ENCODE data around the gene CA12. TPM values are rescaled to one million over a fixed set of nuclear protein-coding genes. Genes with fewer than 3 reads are reported as not detected.

The CA12 gene
- total RNA-seq, 2 experiments from 2014 or later = 0.20 TPM; not detected in 1

DNA sequence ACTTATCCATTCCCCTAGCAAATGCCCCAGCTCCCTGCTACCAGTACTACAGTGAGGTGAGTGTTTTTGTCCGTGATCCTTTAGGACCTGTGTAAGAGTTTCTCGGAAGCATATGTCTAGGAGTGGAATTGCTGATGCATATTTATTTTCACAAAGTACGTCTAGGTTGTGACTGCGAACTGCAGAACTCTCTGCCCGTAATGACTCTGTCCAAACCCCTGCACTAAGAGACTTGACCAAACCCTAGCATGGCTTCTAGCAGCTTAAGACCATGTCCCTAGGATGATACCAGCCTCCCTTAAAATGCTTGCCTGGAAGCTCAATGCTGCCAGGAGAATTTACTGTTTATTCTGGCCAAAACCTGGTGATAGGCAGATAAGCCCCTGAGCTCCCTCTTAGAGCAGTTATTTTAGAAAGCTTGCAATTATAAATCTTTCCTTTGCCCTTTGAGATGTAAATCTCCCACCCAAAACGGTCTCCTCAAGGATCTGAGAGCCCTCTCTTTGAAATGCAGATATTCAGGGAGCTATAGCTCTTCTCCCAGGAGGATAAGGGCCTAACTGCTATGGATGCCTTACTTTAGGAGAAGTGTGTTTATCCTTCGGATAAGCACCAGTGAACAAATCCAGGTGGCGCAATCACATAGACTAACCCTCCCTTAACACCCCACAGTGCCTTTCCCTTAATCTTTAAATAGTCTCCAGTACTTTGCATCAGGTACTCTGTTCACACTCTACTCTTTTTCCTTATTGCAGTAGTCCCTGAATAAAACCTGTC lies 14.7 kb upstream of the CA12 start:
- Mint-ChIP-seq H3K4me1 (peaks cover 26% of the 10 kb centered on the region), H3K4me3 (no peak overlapping the region), H3K36me3 (ENCODE audit: low read depth) (no peaks in the 10 kb centered on the region), H3K27me3 (peaks cover 24% of the 10 kb centered on the region), H3K9me3 (no peaks in the 10 kb centered on the region), H3K27ac (no peak overlapping the region)
- DNase-seq = no peak
- ChIA-PET CTCF (no interaction called here), POLR2A (interaction anchor here (1.2 kb wide), 1 partner anchor 91 kb away, joined by 4 read pairs; no protein-coding TSS in a partner anchor)

DNA sequence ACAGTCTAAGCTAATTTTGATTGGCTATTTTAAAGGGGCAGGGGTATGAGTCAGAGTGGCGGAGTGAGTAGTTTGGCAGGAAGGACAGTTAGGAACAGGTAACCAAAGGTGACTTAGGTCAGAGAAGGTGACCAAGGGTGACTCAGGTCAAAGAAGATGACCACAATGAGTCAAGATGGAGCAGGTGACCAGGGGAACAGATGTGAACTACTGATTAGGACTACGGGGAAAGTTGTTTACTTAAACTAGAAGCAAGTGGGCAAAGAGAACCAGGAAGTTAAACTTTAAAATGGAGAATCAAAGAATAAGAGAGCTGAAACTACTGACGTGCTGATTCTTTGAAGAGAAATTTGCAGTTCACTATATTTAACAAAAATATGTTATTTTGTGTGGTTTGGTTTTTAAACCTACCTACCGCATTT lies 14.1 kb upstream of the CA12 start:
- CTCF ChIA-PET = no interaction called here
- H3K27ac Mint-ChIP-seq = no peak overlapping the region
- POLR2A ChIA-PET = interaction anchor here (1.2 kb wide), 1 partner anchor 90 kb away, joined by 4 read pairs; no protein-coding TSS in a partner anchor

DNA sequence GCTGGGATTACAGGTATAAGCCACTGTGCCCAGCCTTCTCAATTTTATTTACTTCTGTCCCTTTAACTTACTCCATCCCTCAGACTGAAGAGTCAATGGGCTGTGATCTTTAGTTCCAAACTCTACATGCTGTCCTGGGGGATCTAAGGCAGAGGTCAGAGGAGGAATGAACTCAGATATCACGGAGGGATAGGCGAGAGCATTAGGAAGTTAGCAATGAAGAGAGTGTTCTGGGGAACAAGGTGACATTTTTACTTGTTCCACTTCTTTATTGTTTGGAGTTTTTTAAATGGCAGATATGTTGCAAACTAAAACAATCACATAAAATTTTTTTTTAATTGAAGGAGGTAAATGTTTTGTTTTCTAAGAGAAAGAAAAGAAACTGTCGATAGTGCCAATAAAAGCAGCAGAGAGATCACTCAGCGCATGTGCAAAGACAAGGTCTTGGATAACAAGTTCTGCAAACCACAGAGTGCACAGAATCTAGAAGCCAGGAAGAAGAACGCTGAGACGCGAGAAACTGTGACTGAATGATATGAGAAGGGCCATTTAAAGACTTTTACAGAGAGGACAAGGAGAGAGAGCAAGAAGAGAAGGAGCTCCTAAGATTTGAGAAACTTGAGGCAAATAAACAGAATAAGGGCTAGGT lies 10.8 kb upstream of the CA12 start:
- CTCF ChIA-PET = no interaction called here
- Mint-ChIP-seq H3K4me3 (no peak overlapping the region), H3K36me3 (ENCODE audit: low read depth) (no peaks in the 10 kb centered on the region), H3K9me3 (no peaks in the 10 kb centered on the region), H3K4me1 (peaks cover 18% of the 10 kb centered on the region), H3K27ac (no peak overlapping the region), H3K27me3 (peaks cover 39% of the 10 kb centered on the region)
- POLR2A ChIA-PET = no interaction called here
- DNase-seq = no peak

More for the DNA sequence above, 14.1 kb upstream of the CA12 start:
- Mint-ChIP-seq H3K4me1 (peaks cover 26% of the 10 kb centered on the region), H3K9me3 (no peaks in the 10 kb centered on the region), H3K36me3 (ENCODE audit: low read depth) (no peaks in the 10 kb centered on the region), H3K4me3 (no peak overlapping the region), H3K27me3 (peaks cover 24% of the 10 kb centered on the region)
- DNase-seq = no peak

DNA sequence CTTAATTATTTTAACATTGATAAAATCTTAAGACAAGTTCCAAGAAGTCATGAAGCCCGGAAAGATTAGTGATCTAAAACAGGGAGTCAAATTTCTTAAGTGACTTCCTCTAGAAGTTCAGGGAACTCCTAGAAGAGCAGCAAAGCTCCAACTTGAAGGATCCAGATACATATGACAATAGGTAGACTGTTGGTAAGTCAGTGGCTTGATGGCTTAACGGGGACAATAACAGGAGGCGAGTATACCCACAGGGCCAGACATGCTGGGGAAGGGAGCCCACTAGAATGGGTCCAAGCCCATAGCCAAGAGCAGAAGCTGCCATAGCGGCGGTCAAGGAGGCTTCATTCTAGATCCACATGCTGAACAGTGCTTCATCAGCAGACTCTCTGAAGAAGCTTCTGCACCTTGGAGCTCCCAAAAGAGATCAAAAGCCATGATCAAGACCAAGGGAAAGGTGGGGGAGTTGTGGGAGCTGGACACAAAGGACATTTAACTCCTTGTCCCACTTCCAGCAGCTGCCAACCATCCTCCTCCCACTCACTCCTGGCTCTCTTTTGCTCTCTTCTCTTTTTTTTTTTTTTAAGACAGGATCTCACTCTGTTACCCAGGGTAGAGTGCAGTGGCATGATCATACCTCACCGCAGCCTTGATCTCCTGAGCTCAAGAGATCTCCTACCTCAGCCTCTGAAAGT lies 10.2 kb upstream of the CA12 start:
- no peak overlapping the region for H3K27ac Mint-ChIP-seq
- no peaks in the 10 kb centered on the region for H3K9me3 Mint-ChIP-seq
- POLR2A ChIA-PET = no interaction called here
- H3K4me3 Mint-ChIP-seq = no peak overlapping the region
- no peak for DNase-seq
- H3K36me3 Mint-ChIP-seq (ENCODE audit: low read depth) = no peaks in the 10 kb centered on the region
- peaks cover 42% of the 10 kb centered on the region for H3K27me3 Mint-ChIP-seq
- CTCF ChIA-PET = no interaction called here
- H3K4me1 Mint-ChIP-seq = peaks cover 12% of the 10 kb centered on the region

DNA sequence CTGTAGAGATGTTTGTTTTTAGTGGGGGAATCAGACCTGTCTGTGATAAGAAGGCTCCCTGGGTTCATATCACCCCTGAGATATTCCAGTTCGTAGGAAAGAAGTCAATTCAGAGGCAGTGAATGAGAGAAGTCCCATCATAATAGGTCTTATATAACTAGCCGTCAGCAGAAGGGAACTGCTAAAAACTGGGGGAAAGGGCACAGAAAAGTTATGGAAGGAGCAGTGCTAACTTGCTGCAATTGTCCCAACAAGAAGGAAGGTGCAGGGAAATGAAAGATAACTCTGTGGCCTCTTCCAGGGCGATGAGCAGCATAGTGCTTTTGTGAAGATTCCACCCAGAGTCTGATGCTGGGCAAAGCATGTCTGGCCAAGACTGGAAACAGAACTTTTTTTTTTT lies 9.0 kb upstream of the CA12 start:
- Mint-ChIP-seq H3K4me1 (peaks cover 8% of the 10 kb centered on the region), H3K27ac (no peak overlapping the region), H3K9me3 (peaks cover 6% of the 10 kb centered on the region), H3K27me3 (peaks cover 49% of the 10 kb centered on the region), H3K4me3 (no peak overlapping the region), H3K36me3 (ENCODE audit: low read depth) (peaks cover 3% of the 10 kb centered on the region)
- no peak for DNase-seq
- ChIA-PET CTCF (no interaction called here), POLR2A (no interaction called here)

DNA sequence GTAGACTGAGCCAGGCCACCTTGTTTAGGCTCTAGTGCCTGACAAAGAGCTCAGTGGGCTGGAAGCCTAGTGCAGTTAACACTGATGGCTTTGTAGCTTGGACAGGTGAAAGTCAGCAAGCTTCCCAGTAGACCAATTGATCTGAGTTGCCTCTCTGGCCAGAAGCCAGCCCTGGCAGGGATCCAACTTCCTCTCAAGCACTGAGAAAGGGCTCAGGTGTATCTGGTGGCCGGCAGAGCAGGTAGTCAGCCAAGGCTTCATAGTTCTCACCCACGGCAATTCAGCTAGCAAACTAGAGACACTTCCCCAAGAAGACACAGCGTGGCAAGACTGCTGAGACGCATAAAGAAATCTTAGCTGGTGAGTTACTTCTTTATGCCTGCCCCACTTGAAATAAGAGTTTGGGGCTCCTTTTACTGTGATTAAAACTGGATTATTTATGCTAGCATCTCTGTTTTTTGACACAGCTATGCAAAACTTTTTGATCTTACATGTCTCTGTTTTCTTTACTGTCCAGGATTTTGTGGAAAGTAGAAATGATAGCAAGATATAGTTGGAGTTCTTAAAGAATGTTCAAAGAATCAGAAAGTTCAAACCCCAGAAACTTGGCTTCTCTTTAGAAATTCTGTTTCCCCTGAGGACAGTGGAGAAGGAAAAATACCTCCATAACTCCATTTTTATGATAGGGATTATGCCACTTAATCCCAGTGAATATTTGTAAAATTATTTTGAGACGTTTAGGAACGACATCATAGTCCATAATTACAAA lies 8.4 kb upstream of the CA12 start:
- peaks cover 3% of the 10 kb centered on the region for H3K36me3 Mint-ChIP-seq (ENCODE audit: low read depth)
- DNase-seq = no peak
- no peak overlapping the region for H3K27ac Mint-ChIP-seq
- ChIA-PET POLR2A (no interaction called here), CTCF (no interaction called here)
- H3K4me3 Mint-ChIP-seq = no peak overlapping the region
- H3K9me3 Mint-ChIP-seq = peaks cover 6% of the 10 kb centered on the region
- peaks cover 43% of the 10 kb centered on the region for H3K27me3 Mint-ChIP-seq
- peaks cover 4% of the 10 kb centered on the region for H3K4me1 Mint-ChIP-seq

DNA sequence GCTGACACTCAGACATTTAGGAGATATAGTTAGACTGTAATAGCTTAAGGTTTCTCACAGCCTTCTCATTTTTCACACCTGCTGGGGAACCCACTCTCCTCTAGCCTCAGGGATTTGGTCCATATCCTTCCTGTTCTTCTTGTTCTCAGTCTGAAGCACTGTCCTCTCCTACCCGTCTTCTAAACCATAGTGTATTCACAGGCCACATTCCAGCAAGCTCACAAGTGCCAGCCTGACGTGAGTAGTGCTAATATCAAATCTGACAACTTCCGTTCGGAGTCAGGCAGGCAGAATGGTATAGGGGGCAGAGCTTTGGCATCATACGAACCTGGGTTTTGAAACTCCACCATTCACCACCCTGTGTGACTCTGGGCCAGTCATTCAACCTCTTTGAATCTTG lies 6.9 kb upstream of the CA12 start:
- Mint-ChIP-seq H3K36me3 (ENCODE audit: low read depth) (peaks cover 3% of the 10 kb centered on the region), H3K4me3 (no peak overlapping the region), H3K27ac (no peak overlapping the region), H3K9me3 (peaks cover 6% of the 10 kb centered on the region), H3K27me3 (peaks cover 49% of the 10 kb centered on the region), H3K4me1 (peaks cover 5% of the 10 kb centered on the region)
- ChIA-PET POLR2A (no interaction called here), CTCF (no interaction called here)
- DNase-seq = no peak

DNA sequence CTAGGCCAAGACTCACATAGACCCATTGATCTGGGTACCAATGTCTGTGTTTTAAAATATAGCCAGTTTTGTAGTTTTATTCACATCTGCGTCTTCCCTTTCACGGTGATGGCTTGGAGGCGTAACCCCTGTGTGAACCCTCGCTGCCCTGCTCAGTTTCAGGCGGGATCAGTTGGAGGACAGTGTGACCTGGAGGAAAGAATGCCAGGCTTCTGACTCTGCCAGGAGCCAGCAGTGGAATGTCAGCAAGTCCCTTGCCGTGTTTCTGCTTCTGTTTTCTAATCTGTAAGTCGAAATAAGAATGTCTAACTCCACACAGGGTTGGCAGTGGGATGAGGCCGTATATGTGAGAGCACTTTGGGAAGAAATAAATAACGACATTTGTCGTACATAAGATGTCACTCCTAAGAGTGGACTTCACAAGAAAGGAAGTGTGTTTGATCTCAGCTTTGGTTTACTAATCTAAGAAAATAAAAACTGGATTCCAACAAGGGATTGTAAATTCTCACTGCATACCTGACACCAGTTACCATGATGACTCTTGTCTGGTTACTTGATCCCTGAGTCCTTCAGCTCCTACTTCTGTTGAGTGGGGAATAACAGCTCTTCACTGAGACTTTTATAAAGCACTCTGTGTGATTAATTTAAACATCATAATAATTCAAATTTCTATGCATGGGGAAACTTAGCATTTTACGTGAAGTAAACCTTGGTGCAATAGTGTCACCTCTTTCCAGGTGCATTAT lies 6.3 kb upstream of the CA12 start:
- peaks cover 55% of the 10 kb centered on the region for H3K27me3 Mint-ChIP-seq
- peaks cover 6% of the 10 kb centered on the region for H3K9me3 Mint-ChIP-seq
- DNase-seq = no peak
- CTCF ChIA-PET = no interaction called here
- peaks cover 6% of the 10 kb centered on the region for H3K4me1 Mint-ChIP-seq
- H3K4me3 Mint-ChIP-seq = no peak overlapping the region
- H3K27ac Mint-ChIP-seq = no peak overlapping the region
- POLR2A ChIA-PET = no interaction called here
- H3K36me3 Mint-ChIP-seq (ENCODE audit: low read depth) = peaks cover 3% of the 10 kb centered on the region

DNA sequence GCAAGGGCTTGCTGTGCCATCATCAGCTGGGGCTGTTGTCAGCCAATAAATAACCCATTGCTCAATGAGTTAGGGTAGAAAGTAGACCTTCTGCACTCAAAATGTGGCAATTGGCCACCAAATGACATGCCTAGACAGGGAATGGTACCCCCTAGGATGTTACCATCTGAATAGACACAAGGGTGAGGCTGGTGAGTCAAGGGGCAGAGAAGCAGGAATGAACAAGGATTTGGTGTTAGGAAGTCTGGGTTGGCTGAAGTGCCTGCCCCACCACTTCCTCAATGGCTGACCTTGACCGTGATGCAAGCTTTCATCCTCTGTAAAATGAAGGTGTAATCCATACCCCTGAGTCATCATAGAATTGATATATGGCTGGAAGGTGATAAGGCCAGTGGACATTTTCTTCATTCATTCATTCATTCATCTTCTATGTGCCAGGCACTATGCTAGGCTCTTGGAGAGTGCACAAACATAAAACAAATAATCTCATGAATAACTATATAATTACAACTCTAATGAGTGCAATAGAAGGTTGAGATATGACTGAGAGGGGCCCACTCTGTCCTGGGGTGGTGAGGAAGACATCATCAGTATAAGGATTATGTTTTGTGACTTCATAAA lies 4.4 kb upstream of the CA12 start:
- CTCF ChIA-PET = no interaction called here
- no peak overlapping the region for H3K4me3 Mint-ChIP-seq
- H3K27ac Mint-ChIP-seq = no peak overlapping the region
- peaks cover 63% of the 10 kb centered on the region for H3K27me3 Mint-ChIP-seq
- peaks cover 10% of the 10 kb centered on the region for H3K4me1 Mint-ChIP-seq
- POLR2A ChIA-PET = no interaction called here
- DNase-seq = no peak
- peaks cover 6% of the 10 kb centered on the region for H3K9me3 Mint-ChIP-seq
- H3K36me3 Mint-ChIP-seq (ENCODE audit: low read depth) = peaks cover 3% of the 10 kb centered on the region

DNA sequence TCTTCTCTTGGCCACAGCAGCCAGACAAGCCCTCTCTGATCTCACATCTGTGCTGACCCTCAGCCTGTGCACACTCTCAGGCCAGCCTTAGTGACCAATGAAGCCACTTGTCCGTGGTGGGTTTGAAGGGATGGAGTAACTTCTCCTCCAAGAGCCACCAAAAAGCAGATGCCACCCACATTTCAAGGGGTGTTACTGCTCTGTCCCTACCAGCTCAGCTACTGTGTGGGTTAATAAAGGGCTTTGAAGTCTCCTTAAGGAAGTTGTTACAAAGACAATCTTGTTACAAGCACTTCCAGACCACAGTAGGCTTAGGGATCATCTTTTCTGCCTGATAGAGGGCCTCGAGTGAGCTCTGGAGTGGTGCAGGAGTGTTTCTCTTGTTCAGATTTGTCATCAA lies 3.3 kb upstream of the CA12 start:
- H3K27me3 Mint-ChIP-seq = peaks cover 65% of the 10 kb centered on the region
- H3K9me3 Mint-ChIP-seq = peaks cover 6% of the 10 kb centered on the region
- DNase-seq = no peak
- peaks cover 3% of the 10 kb centered on the region for H3K36me3 Mint-ChIP-seq (ENCODE audit: low read depth)
- ChIA-PET POLR2A (no interaction called here), CTCF (no interaction called here)
- H3K4me1 Mint-ChIP-seq = peaks cover 17% of the 10 kb centered on the region
- no peak overlapping the region for H3K4me3 Mint-ChIP-seq
- H3K27ac Mint-ChIP-seq = no peak overlapping the region

DNA sequence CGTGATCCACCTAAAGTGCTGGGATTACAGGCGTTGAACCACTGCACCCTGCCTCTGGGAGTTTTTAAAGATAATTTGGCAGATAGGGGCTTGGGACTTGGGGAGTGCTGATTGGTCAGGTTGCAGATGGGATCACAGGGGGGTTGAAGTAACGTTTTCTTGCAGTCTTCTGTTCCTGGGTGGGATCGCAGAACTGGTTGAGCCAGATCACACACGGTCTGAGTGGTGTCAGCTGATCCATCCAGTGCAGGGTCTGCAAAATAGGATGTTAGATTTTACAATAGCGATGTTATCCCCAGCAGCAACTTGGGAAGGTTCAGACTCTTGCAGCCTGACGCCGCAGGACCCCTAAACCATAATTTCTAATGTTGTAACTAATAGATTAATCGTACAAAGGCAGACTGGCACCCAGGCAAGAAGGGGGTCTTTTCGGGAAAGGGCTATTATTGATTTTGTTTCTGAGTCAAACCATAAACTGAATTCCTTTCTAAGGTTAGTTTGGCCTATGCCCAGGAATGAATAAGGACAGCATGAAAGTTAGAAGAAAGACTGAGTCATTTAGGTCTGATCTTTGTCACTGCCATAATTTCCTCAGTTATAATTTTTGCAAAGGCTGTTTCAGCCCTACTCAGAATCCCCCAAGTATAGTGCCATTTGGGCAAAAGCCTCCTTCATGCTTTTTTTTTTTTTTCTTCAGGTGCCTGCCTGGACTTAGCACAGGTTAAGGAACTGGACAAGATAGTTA lies 1.5 kb upstream of the CA12 start:
- CTCF ChIA-PET = no interaction called here
- H3K4me1 Mint-ChIP-seq = peaks cover 17% of the 10 kb centered on the region
- no peak for DNase-seq
- no peak overlapping the region for H3K4me3 Mint-ChIP-seq
- H3K9me3 Mint-ChIP-seq = peaks cover 6% of the 10 kb centered on the region
- POLR2A ChIA-PET = no interaction called here
- peaks cover 64% of the 10 kb centered on the region for H3K27me3 Mint-ChIP-seq
- peaks cover 3% of the 10 kb centered on the region for H3K36me3 Mint-ChIP-seq (ENCODE audit: low read depth)
- H3K27ac Mint-ChIP-seq = no peak overlapping the region

DNA sequence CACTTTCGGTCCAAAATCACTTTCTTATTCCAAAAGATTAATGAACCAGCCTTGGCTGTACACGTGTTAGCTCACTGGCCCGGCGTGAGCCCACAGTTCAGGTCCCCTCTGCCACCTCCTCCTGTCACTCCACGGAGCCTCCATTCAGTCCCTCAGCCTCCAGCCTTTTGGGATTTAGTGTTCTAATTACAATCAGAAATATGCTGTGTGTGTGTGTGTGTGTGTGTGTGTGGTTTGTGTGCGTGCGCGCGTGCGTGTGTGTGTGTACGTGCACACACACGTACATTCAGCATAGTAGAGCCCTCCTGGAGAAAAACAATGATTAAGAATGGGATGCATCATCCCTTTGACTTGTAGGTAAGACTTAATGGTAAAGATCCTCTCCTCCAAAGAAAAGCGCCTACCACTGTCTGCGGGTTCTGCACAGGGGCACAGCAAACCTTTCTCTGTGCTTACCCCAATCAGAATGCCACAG lies 801 bp downstream of the CA12 start:
- no peaks in the 10 kb centered on the region for H3K36me3 Mint-ChIP-seq (ENCODE audit: low read depth)
- ChIA-PET POLR2A (no interaction called here), CTCF (no interaction called here)
- peaks cover 26% of the 10 kb centered on the region for H3K4me1 Mint-ChIP-seq
- peaks cover under 1% of the 10 kb centered on the region for H3K9me3 Mint-ChIP-seq
- no peak overlapping the region for H3K27ac Mint-ChIP-seq
- H3K27me3 Mint-ChIP-seq = peaks cover 63% of the 10 kb centered on the region
- no peak for DNase-seq
- H3K4me3 Mint-ChIP-seq = no peak overlapping the region

All from activated CD4-positive, alpha-beta memory T cell treated with anti-CD3 and anti-CD28 coated beads, Interleukin-2, amount 10 ng/mL, durations not matched to agents 7 days and 5 days (primary cell).